ENCODE results near the gene STYX.

DNA sequence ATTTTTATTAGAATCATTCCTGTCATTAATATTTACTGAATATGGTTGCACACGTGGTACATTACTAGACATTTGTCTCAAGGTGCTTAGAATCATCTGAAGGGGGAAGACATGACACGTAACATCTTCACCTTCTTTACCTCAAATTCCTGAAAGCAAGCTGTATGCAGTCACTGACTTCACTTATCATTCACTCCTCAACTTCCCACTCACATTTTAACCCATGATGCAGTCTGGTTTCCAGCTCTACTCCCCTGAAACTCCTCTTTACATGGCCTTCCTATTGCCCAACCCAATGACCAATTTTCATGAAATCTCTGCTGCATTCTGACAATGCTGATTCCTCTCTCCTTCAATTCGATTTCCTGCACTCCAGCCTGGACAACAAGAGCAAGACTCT is 28.7 kb upstream of the STYX start:
- TF ChIP-seq CTCF (IDR thresholded peaks at IDR 0.05; ENCODE audit: control extremely low read depth in 1 of 3, insufficient read depth in 1 of 3, low read depth in 1 of 3, low read length in 3 of 3) = no peak
- TF ChIP-seq, protein P1, sequence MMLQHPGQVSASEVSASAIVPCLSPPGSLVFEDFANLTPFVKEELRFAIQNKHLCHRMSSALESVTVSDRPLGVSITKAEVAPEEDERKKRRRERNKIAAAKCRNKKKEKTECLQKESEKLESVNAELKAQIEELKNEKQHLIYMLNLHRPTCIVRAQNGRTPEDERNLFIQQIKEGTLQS (IDR thresholded peaks at IDR 0.05; ENCODE audit: insufficient read depth, low read depth, low read length) = no peak
- no peak for TF ChIP-seq RNF2 (IDR thresholded peaks at IDR 0.05; ENCODE audit: borderline replicate concordance, low read depth, low read length, missing control alignments, poor library complexity, severe bottlenecking)
- no peak for TF ChIP-seq GTF2F1 (IDR thresholded peaks at IDR 0.05; ENCODE audit: borderline replicate concordance, low read depth, low read length)
- no peak for TF ChIP-seq CHD2 (IDR thresholded peaks at IDR 0.05; ENCODE audit: low read length)
- TF ChIP-seq FOSL1 (IDR thresholded peaks at IDR 0.05; ENCODE audit: insufficient read depth, low read depth, low read length) = no peak
- no peak for TF ChIP-seq HDAC2 (IDR thresholded peaks at IDR 0.05; ENCODE audit: borderline replicate concordance in 1 of 2, low read depth in 2 of 2, low read length in 2 of 2)

Measured in H1 (cell line).